Suprapubic skin (tissue), 4 donors: Measurements from ENCODE around the gene AGMO. TPM values are rescaled to one million over a fixed set of nuclear protein-coding genes. Genes with fewer than 3 reads are reported as not detected.
"Not testable (repeated sequence)": the region's sequence is repeated elsewhere in the genome, so short reads cannot be mapped to it uniquely, and the experiment has no call there.

Source experiments
- DNase-seq, 2 donors: peaks; one replicate each; pipeline ENCODE4 v3.0.0-alpha.2; 2019; ENCODE audit warnings: low spot score in 2 of 2
- H3K27ac ChIP-seq: fragments of 200-600 bp; sonication (generic); one replicate; pipeline ENCODE4 v1.5.1; 2019
- H3K27me3 ChIP-seq: fragments of 200-600 bp; sonication (generic); one replicate; pipeline ENCODE4 v1.5.1; 2019
- H3K36me3 ChIP-seq: fragments of 200-600 bp; sonication (generic); one replicate; pipeline ENCODE4 v1.5.1; 2019
- H3K4me1 ChIP-seq: fragments of 200-600 bp; sonication (generic); one replicate; pipeline ENCODE4 v1.5.1; 2019
- H3K4me3 ChIP-seq: fragments of 200-600 bp; sonication (generic); one replicate; pipeline ENCODE4 v1.5.1; 2019; ENCODE audit warnings: mild to moderate bottlenecking
- H3K9me3 ChIP-seq: fragments of 200-600 bp; sonication (generic); one replicate; pipeline ENCODE4 v1.5.1; 2019
- CTCF ChIP-seq, 2 donors: fragments of 200-600 bp in 1 of 2; fragments of 450-650 bp in 1 of 2; sonication (generic) in 1 of 2; IDR thresholded peaks; one replicate each; pipeline ENCODE4 v1.5.1; 2016 to 2019; ENCODE audit warnings: antibody characterized with exemption in 2 of 2, mild to moderate bottlenecking in 1 of 2, moderate library complexity in 1 of 2
- EP300 ChIP-seq: sonication (generic); formaldehyde crosslinking; IDR thresholded peaks from one replicate; pipeline ENCODE4 v1.6.1; 2017; ENCODE audit warnings: antibody characterized with exemption
- POLR2A ChIP-seq, 2 donors: fragments of 450-650 bp; IDR thresholded peaks; one replicate each; pipeline ENCODE4 v1.6.1; 2017; ENCODE audit warnings: antibody characterized with exemption in 2 of 2, mild to moderate bottlenecking in 2 of 2, moderate library complexity in 2 of 2
- POLR2AphosphoS5 ChIP-seq, 3 donors: sonication (generic); formaldehyde crosslinking; IDR thresholded peaks; one replicate each; pipeline ENCODE4 v1.6.1; 2017; ENCODE audit warnings: antibody characterized with exemption in 3 of 3
- WGBS: methylation state at CpG from one replicate; pipeline ENCODE4 v1.1.5; 2018; 5-methylcytosine and 5-hydroxymethylcytosine counted together
- total RNA-seq, 4 donors: library from RNA; depleted of rRNA; stranded (reverse); fragments of >200 nt; gene quantifications; one replicate each; pipeline ENCODE4 v1.1.0, GENCODE V29; 2016

AGMO gene
- total RNA-seq, 4 donors from 2014 or later = 0.40 TPM; not detected in 3

- DNase-seq = no peak
- no peaks in the 10 kb centered on the region for H3K4me1 ChIP-seq
- no peaks in the 10 kb centered on the region for H3K36me3 ChIP-seq
- no peak overlapping the region for H3K27ac ChIP-seq
- H3K4me3 ChIP-seq = no peak overlapping the region
- H3K9me3 ChIP-seq = peaks cover 11% of the 10 kb centered on the region
- WGBS = 91% methylated on average over 1 of the region's 1 CpG
- no peaks in the 10 kb centered on the region for H3K27me3 ChIP-seq
- no peak for TF ChIP-seq EP300
Observed at GRCh38 chr7:15524077-15524476, 37.7 kb downstream of the AGMO start.

- H3K36me3 ChIP-seq, H3K4me1 ChIP-seq, H3K27me3 ChIP-seq, H3K27ac ChIP-seq, H3K4me3 ChIP-seq, DNase-seq: not testable (repeated sequence)
- WGBS = 82% methylated on average over 7 of the region's 7 CpGs
- peaks cover 11% of the 10 kb centered on the region for H3K9me3 ChIP-seq
Observed at GRCh38 chr7:15517865-15518264, 44.0 kb downstream of the AGMO start.

- 3% methylated on average over 4 of the region's 4 CpGs for WGBS
- DNase-seq = no peak
Observed at GRCh38 chr7:15515252-15515651, 46.6 kb downstream of the AGMO start.

GRCh38 chr7:15508258-15508657, 53.6 kb downstream of the AGMO start:
- DNase-seq = no peak
- Histone ChIP-seq H3K4me1 (no peaks in the 10 kb centered on the region), H3K9me3 (no peaks in the 10 kb centered on the region), H3K36me3 (no peaks in the 10 kb centered on the region), H3K4me3 (no peak overlapping the region), H3K27ac (no peak overlapping the region), H3K27me3 (no peaks in the 10 kb centered on the region)
- 58% methylated on average over 3 of the region's 3 CpGs for WGBS
- TF ChIP-seq CTCF (IDR thresholded peaks at IDR 0.05) (no peak), POLR2A (IDR thresholded peaks at IDR 0.05) (no peak), EP300 (no peak), POLR2AphosphoS5 (IDR thresholded peaks at IDR 0.05) (no peak)

More at GRCh38 chr7:15515252-15515651, 46.6 kb downstream of the AGMO start:
- no peak overlapping the region for H3K4me3 ChIP-seq
- TF ChIP-seq POLR2AphosphoS5 (IDR thresholded peaks at IDR 0.05) (no peak), CTCF (IDR thresholded peaks at IDR 0.05) (no peak), POLR2A (IDR thresholded peaks at IDR 0.05) (no peak), EP300 (no peak)
- H3K9me3 ChIP-seq = peaks cover 2% of the 10 kb centered on the region
- no peak overlapping the region for H3K27ac ChIP-seq
- H3K36me3 ChIP-seq = no peaks in the 10 kb centered on the region
- no peaks in the 10 kb centered on the region for H3K27me3 ChIP-seq
- H3K4me1 ChIP-seq = no peaks in the 10 kb centered on the region

GRCh38 chr7:15507708-15508107, 54.1 kb downstream of the AGMO start:
- 48% methylated on average over 3 of the region's 3 CpGs for WGBS
- Histone ChIP-seq H3K27ac (no peak overlapping the region), H3K9me3 (no peaks in the 10 kb centered on the region), H3K36me3 (no peaks in the 10 kb centered on the region), H3K4me1 (no peaks in the 10 kb centered on the region), H3K27me3 (no peaks in the 10 kb centered on the region), H3K4me3 (no peak overlapping the region)
- DNase-seq = no peak
- TF ChIP-seq POLR2AphosphoS5 (IDR thresholded peaks at IDR 0.05) (no peak), EP300 (no peak), POLR2A (IDR thresholded peaks at IDR 0.05) (no peak), CTCF (IDR thresholded peaks at IDR 0.05) (no peak)

- Histone ChIP-seq H3K4me3 (no peak overlapping the region), H3K9me3 (no peaks in the 10 kb centered on the region), H3K27ac (no peak overlapping the region), H3K4me1 (no peaks in the 10 kb centered on the region), H3K27me3 (no peaks in the 10 kb centered on the region), H3K36me3 (no peaks in the 10 kb centered on the region)
- DNase-seq = no peak
- no peak for TF ChIP-seq POLR2AphosphoS5 (IDR thresholded peaks at IDR 0.05)
- no peak for TF ChIP-seq CTCF (IDR thresholded peaks at IDR 0.05)
- TF ChIP-seq POLR2A (IDR thresholded peaks at IDR 0.05) = no peak
- no peak for TF ChIP-seq EP300
- WGBS = 68% methylated on average over 3 of the region's 3 CpGs
Observed at GRCh38 chr7:15507171-15507570, 54.6 kb downstream of the AGMO start.
